Kidney tubule cell (primary cell): ENCODE results near the gene DDX39A.

Experiments
- DNase-seq: peaks from one replicate; pipeline ENCODE4 v3.0.0-alpha.2; 2018; ENCODE audit warnings: low spot score

The DDX39A gene

GRCh38 chr19:14434543-14435319 lies 15.6 kb upstream of the DDX39A start:
- DNase-seq = peak; percentile 90

- DNase-seq = peak; percentile 37
Measured at GRCh38 chr19:14433554-14434501, 14.7 kb upstream of the DDX39A start.

GRCh38 chr19:14432791-14433553 lies 13.8 kb upstream of the DDX39A start, which contains the start of gene PKN1:
PKN1 (plus strand) TSS chr19:14433306; CDS start chr19:14433522, 216 bp downstream.
- DNase-seq = peak; percentile 46

GRCh38 chr19:14430712-14431111 lies 11.6 kb upstream of the DDX39A start:
- no peak for DNase-seq

GRCh38 chr19:14428882-14429416 lies 9.8 kb upstream of the DDX39A start:
- no peak for DNase-seq

- no peak for DNase-seq
Measured at GRCh38 chr19:14427461-14427860, 8.3 kb upstream of the DDX39A start.

GRCh38 chr19:14425696-14426138 lies 6.6 kb upstream of the DDX39A start:
- no peak for DNase-seq

- no peak for DNase-seq
Measured at GRCh38 chr19:14418856-14419105, 360 bp downstream of the DDX39A start.

- peak; percentile 40 for DNase-seq
Measured at GRCh38 chr19:14416817-14417231, 2.3 kb downstream of the DDX39A start.

GRCh38 chr19:14414926-14415690 lies 4.0 kb downstream of the DDX39A start:
- DNase-seq = no peak

GRCh38 chr19:14413693-14414181 lies 5.4 kb downstream of the DDX39A start:
- no peak for DNase-seq

GRCh38 chr19:14412996-14413692 lies 6.0 kb downstream of the DDX39A start:
- DNase-seq = no peak

- DNase-seq = no peak
Measured at GRCh38 chr19:14412324-14412995, 6.7 kb downstream of the DDX39A start.

- DNase-seq = no peak
Measured at GRCh38 chr19:14411938-14412245, 7.2 kb downstream of the DDX39A start.

GRCh38 chr19:14411161-14411937 lies 7.8 kb downstream of the DDX39A start:
- no peak for DNase-seq

GRCh38 chr19:14410091-14411051 lies 8.8 kb downstream of the DDX39A start:
- no peak for DNase-seq

GRCh38 chr19:14409146-14410023 lies 9.8 kb downstream of the DDX39A start:
- no peak for DNase-seq
